Progenitor cell of endocrine pancreas (in vitro differentiated cells): ENCODE measurements around the gene FCAMR. TPM values are rescaled to one million over a fixed set of nuclear protein-coding genes. Genes with fewer than 3 reads are reported as not detected.
A peak's percentile ranks its signal among the peaks of the same experiment; 100 is the strongest.

Experiments
- DNase-seq: peaks from one replicate; pipeline ENCODE4 v3.0.0; 2021; ENCODE audit warnings: low spot score; ENCODE audit not compliant: unreplicated experiment
- H3K27ac Mint-ChIP-seq: 2 replicates; pipeline ENCODE4 v1.8.0; 2021; ENCODE audit warnings: mild to moderate bottlenecking, moderate library complexity, mixed read lengths
- H3K27me3 Mint-ChIP-seq: 2 replicates; pipeline ENCODE4 v1.8.0; 2021; ENCODE audit warnings: mixed read lengths
- H3K36me3 Mint-ChIP-seq: 2 replicates; pipeline ENCODE4 v1.8.0; 2022; ENCODE audit warnings: mixed read lengths; ENCODE audit not compliant: insufficient read depth
- H3K4me1 Mint-ChIP-seq: 2 replicates; pipeline ENCODE4 v1.8.0; 2021; ENCODE audit warnings: low read depth, mixed read lengths
- H3K4me3 Mint-ChIP-seq: 2 replicates; pipeline ENCODE4 v1.8.0; 2021; ENCODE audit warnings: low read depth, mild to moderate bottlenecking, moderate library complexity, mixed read lengths
- H3K9me3 Mint-ChIP-seq: 2 replicates; pipeline ENCODE4 v1.8.0; 2021; ENCODE audit warnings: low read depth, mixed read lengths
- total RNA-seq: library from RNA; stranded (reverse); gene quantifications from 2 replicates; pipeline ENCODE4 v1.2.1, GENCODE V29; 2021
- TF ChIP-seq, protein P1 (sequence below): fragments of 200-600 bp; sonication (generic); IDR thresholded peaks from one replicate; pipeline ENCODE4 v1.5.0; 2021; ENCODE audit warnings: antibody characterized with exemption, mild to moderate bottlenecking; ENCODE audit not compliant: unreplicated experiment

FCAMR gene
- total RNA-seq, 1 donor from 2014 or later, result not detected

DNA sequence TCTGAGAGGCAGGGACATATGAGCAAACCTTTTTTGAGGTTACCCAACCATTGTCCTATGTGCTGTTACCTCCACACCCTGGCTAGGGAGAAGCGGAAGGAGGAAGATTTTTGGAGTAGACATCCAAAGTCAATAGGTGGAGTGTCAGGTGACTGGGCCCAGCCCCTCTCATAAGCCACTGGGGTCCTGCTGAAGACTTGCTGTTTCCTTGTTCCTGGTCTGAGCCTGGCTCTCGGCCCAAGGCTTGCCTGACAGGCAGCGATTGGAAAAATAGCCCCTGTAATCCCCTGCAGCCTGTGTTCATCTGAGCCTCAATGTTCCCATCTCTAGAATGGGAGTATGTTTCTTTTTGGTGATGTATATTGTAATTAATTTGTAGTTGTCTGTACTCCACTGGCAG lies 17.1 kb downstream of the FCAMR start:
- H3K27ac Mint-ChIP-seq, result no peak overlapping the region
- no peaks in the 10 kb centered on the region for H3K36me3 Mint-ChIP-seq
- no peak for DNase-seq
- TF ChIP-seq, protein P1, sequence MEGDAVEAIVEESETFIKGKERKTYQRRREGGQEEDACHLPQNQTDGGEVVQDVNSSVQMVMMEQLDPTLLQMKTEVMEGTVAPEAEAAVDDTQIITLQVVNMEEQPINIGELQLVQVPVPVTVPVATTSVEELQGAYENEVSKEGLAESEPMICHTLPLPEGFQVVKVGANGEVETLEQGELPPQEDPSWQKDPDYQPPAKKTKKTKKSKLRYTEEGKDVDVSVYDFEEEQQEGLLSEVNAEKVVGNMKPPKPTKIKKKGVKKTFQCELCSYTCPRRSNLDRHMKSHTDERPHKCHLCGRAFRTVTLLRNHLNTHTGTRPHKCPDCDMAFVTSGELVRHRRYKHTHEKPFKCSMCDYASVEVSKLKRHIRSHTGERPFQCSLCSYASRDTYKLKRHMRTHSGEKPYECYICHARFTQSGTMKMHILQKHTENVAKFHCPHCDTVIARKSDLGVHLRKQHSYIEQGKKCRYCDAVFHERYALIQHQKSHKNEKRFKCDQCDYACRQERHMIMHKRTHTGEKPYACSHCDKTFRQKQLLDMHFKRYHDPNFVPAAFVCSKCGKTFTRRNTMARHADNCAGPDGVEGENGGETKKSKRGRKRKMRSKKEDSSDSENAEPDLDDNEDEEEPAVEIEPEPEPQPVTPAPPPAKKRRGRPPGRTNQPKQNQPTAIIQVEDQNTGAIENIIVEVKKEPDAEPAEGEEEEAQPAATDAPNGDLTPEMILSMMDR, result no peak
- no peaks in the 10 kb centered on the region for H3K27me3 Mint-ChIP-seq
- no peak overlapping the region for H3K4me3 Mint-ChIP-seq
- H3K4me1 Mint-ChIP-seq, result peaks cover 45% of the 10 kb centered on the region
- peaks cover 5% of the 10 kb centered on the region for H3K9me3 Mint-ChIP-seq

DNA sequence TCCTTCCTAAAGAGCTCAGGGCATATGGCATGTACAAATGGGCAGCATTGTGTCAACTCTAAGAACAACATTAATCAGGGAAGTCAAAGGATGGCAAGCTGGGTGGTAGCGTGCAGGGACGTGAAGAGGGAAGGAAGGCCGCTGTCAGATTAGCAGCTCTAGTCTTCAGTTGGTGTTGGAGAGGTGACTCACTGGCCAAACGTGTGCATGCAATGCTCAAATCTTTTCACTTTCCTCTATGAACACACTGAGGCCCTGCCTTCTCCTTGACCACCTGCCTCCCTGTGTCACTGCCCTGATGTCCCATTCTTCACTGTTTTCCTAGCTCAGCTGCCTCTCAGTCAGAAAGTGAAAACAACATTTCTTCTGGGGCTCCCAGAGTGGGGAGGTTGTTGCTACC lies 18.1 kb downstream of the FCAMR start:
- Mint-ChIP-seq H3K27me3 (no peaks in the 10 kb centered on the region), H3K36me3 (no peaks in the 10 kb centered on the region), H3K4me3 (no peak overlapping the region), H3K27ac (peak overlapping the region; percentile 88), H3K4me1 (peaks cover 45% of the 10 kb centered on the region), H3K9me3 (peaks cover 5% of the 10 kb centered on the region)
- DNase-seq, result no peak
- TF ChIP-seq, protein P1, result no peak

DNA sequence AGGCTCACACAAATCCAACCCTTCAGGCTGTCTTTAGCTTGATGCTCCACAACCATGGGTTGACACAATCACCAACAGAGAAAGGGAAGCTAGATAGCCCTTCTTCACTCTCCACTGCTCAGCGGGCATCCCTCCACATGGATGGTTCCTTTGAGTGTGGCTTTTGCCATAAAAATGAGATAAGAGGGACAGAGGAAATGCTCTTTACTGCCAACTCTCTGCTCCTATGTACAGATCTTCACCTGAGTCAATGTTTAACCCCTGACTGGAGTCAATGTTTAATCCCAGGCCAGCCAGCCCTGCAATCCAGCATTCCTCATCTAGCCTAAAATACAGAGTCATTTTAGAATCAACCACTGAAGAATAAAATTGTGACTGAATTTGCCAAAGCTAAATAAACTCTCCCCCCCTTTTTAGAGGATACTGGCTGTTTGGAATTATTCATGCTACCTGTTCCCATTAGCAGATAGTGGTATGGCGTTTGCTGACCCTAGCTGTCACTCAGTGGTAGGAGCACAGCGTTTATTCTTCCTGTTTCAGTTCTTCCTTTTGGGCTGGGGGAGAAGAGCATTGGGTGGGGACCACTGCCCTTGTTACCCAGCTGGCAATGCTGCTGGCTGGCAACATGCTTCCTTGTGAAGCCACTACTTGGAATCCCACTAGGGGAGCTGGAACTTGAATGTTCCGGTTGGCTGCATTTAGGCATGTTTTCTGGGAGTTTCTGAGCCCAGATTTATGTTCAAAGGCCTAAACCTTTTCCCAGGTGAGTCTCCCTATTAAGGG lies 18.8 kb downstream of the FCAMR start:
- Mint-ChIP-seq H3K9me3 (peaks cover 5% of the 10 kb centered on the region), H3K4me3 (no peak overlapping the region), H3K27me3 (peaks cover 4% of the 10 kb centered on the region), H3K27ac (peak overlapping the region; percentile 56), H3K4me1 (peaks cover 45% of the 10 kb centered on the region), H3K36me3 (no peaks in the 10 kb centered on the region)
- DNase-seq, result no peak
- TF ChIP-seq, protein P1, result no peak

DNA sequence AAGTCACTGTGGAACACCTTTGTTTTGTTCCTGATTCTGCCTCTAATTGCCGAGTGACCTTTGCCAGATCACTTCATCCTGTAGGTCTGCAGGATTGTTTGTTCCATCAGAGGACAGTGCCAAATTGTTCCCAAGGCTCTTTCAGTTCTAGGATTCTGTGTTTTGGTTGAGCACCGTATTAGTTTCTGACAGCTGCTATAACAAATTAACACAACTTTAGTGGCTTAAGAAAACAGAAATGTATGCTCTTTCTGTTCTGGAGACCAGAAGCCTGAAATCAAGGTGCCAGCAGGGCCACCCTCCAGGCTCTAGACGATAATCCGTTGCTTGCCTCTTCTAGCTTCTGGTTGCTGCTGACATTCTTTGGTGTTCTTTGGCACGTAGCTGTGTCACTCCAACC lies 20.6 kb downstream of the FCAMR start:
- Mint-ChIP-seq H3K27me3 (peaks cover 16% of the 10 kb centered on the region), H3K4me1 (peaks cover 33% of the 10 kb centered on the region), H3K4me3 (no peak overlapping the region), H3K36me3 (no peaks in the 10 kb centered on the region), H3K9me3 (peaks cover 5% of the 10 kb centered on the region), H3K27ac (no peak overlapping the region)
- no peak for DNase-seq
- TF ChIP-seq, protein P1, result no peak

DNA sequence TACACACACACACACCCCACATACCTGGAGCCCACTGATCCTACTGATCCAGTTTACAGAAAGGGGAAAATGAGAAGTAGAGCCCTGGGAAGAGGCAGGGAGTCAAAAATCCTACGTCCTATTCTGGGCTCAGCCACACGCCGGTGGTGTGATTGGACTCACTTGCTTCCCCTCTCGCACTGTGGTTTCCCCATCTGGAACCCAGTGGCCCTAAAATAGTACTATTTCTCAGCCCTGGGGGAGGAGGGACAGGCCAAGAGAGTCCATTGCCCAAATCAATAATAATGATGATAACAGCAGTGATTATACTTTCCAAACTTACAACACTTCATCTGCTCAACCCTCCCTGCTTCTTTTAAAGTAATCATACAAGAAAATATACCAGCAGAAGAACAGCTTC lies 21.1 kb downstream of the FCAMR start:
- no peak for DNase-seq
- no peaks in the 10 kb centered on the region for H3K36me3 Mint-ChIP-seq
- peaks cover 28% of the 10 kb centered on the region for H3K4me1 Mint-ChIP-seq
- H3K27me3 Mint-ChIP-seq, result peaks cover 17% of the 10 kb centered on the region
- H3K4me3 Mint-ChIP-seq, result no peak overlapping the region
- H3K27ac Mint-ChIP-seq, result no peak overlapping the region
- TF ChIP-seq, protein P1, result no peak
- peaks cover 5% of the 10 kb centered on the region for H3K9me3 Mint-ChIP-seq
